ENCODE measurements around the gene INTS1.

INTS1 gene

GRCh38 chr7:1542841-1543747, 38.9 kb upstream of the INTS1 start:
- POLR2A ChIA-PET = interaction anchor here (0.9 to 1.1 kb wide), 2 partner anchors 12 to 35 kb away, joined by 4 to 5 read pairs; partner anchors contain the start of gene TMEM184A
- no peak for TF ChIP-seq FOXK2 (IDR thresholded peaks at IDR 0.05)
- no peak for TF ChIP-seq FOXA1 (IDR thresholded peaks at IDR 0.05)
- TF ChIP-seq PKNOX1 (IDR thresholded peaks at IDR 0.05) = no peak
- no peak for TF ChIP-seq ARNT (IDR thresholded peaks at IDR 0.05)
- no peak for TF ChIP-seq CTBP1 (IDR thresholded peaks at IDR 0.05; ENCODE audit: borderline replicate concordance)
- no peak for TF ChIP-seq L3MBTL2 (conservative IDR thresholded peaks at IDR 0.05)
- no peak for TF ChIP-seq BHLHE40 (IDR thresholded peaks at IDR 0.05; ENCODE audit: borderline replicate concordance)
- no peak for TF ChIP-seq SUZ12 (IDR thresholded peaks at IDR 0.05)
- TF ChIP-seq TARDBP (IDR thresholded peaks at IDR 0.05) = no peak
- no peak for TF ChIP-seq SP1 (IDR thresholded peaks at IDR 0.05)
- no peak for TF ChIP-seq FOXM1 (IDR thresholded peaks at IDR 0.05; ENCODE audit: borderline replicate concordance)
- TF ChIP-seq ZNF384 (IDR thresholded peaks at IDR 0.05) = no peak
- TF ChIP-seq LEF1 (IDR thresholded peaks at IDR 0.05; ENCODE audit: borderline replicate concordance) = no peak
- CTCF ChIA-PET = no interaction called here

GRCh38 chr7:1542329-1542728, 38.1 kb upstream of the INTS1 start:
- POLR2A ChIA-PET = no interaction called here
- TF ChIP-seq ARNT (IDR thresholded peaks at IDR 0.05) = no peak
- TF ChIP-seq SP1 (IDR thresholded peaks at IDR 0.05) = no peak
- no peak for TF ChIP-seq PKNOX1 (IDR thresholded peaks at IDR 0.05)
- TF ChIP-seq FOXA1 (IDR thresholded peaks at IDR 0.05) = no peak
- no peak for TF ChIP-seq HDGF (IDR thresholded peaks at IDR 0.05; ENCODE audit: borderline replicate concordance)
- TF ChIP-seq NFRKB (IDR thresholded peaks at IDR 0.05) = no peak
- no peak for TF ChIP-seq BHLHE40 (IDR thresholded peaks at IDR 0.05; ENCODE audit: borderline replicate concordance)
- no peak for TF ChIP-seq SUZ12 (IDR thresholded peaks at IDR 0.05)
- no peak for TF ChIP-seq FOXK2 (IDR thresholded peaks at IDR 0.05)
- no peak for TF ChIP-seq CTBP1 (IDR thresholded peaks at IDR 0.05; ENCODE audit: borderline replicate concordance)
- CTCF ChIA-PET = no interaction called here
- no peak for DNase-seq (ENCODE audit: extremely low spot score)

More at GRCh38 chr7:1542841-1543747, 38.9 kb upstream of the INTS1 start:
- no peak for DNase-seq (ENCODE audit: extremely low spot score)

- CTCF ChIA-PET = no interaction called here
- no peak for TF ChIP-seq HDGF (IDR thresholded peaks at IDR 0.05; ENCODE audit: borderline replicate concordance)
- TF ChIP-seq ZNF384 (IDR thresholded peaks at IDR 0.05) = no peak
- no peak for TF ChIP-seq FOXK2 (IDR thresholded peaks at IDR 0.05)
- no peak for TF ChIP-seq LEF1 (IDR thresholded peaks at IDR 0.05; ENCODE audit: borderline replicate concordance)
- TF ChIP-seq BHLHE40 (IDR thresholded peaks at IDR 0.05; ENCODE audit: borderline replicate concordance) = no peak
- TF ChIP-seq ARNT (IDR thresholded peaks at IDR 0.05) = no peak
- no peak for TF ChIP-seq PKNOX1 (IDR thresholded peaks at IDR 0.05)
- TF ChIP-seq SUZ12 (IDR thresholded peaks at IDR 0.05) = no peak
- POLR2A ChIA-PET = no interaction called here
- DNase-seq (ENCODE audit: extremely low spot score) = no peak
Observed at GRCh38 chr7:1541431-1542162, 37.4 kb upstream of the INTS1 start.

GRCh38 chr7:1540776-1541271, 36.6 kb upstream of the INTS1 start:
- ChIA-PET CTCF (no interaction called here), POLR2A (no interaction called here)
- no peak for TF ChIP-seq ELF4 (IDR thresholded peaks at IDR 0.05)
- TF ChIP-seq L3MBTL2 (conservative IDR thresholded peaks at IDR 0.05) = no peak
- no peak for TF ChIP-seq FOXK2 (IDR thresholded peaks at IDR 0.05)
- TF ChIP-seq FOXA1 (IDR thresholded peaks at IDR 0.05) = no peak
- TF ChIP-seq BHLHE40 (IDR thresholded peaks at IDR 0.05; ENCODE audit: borderline replicate concordance) = no peak
- TF ChIP-seq SUZ12 (IDR thresholded peaks at IDR 0.05) = no peak
- no peak for TF ChIP-seq LEF1 (IDR thresholded peaks at IDR 0.05; ENCODE audit: borderline replicate concordance)
- DNase-seq (ENCODE audit: extremely low spot score) = no peak

- TF ChIP-seq FOXK2 (IDR thresholded peaks at IDR 0.05) (no peak), FOXA1 (IDR thresholded peaks at IDR 0.05) (no peak), ARNT (IDR thresholded peaks at IDR 0.05) (no peak), LEF1 (IDR thresholded peaks at IDR 0.05; ENCODE audit: borderline replicate concordance) (no peak), NFRKB (IDR thresholded peaks at IDR 0.05) (no peak), PKNOX1 (IDR thresholded peaks at IDR 0.05) (no peak), ZNF384 (IDR thresholded peaks at IDR 0.05) (no peak), ELF4 (IDR thresholded peaks at IDR 0.05) (no peak), SP1 (IDR thresholded peaks at IDR 0.05) (no peak), SUZ12 (IDR thresholded peaks at IDR 0.05) (no peak), HDGF (IDR thresholded peaks at IDR 0.05; ENCODE audit: borderline replicate concordance) (no peak), CTBP1 (IDR thresholded peaks at IDR 0.05; ENCODE audit: borderline replicate concordance) (no peak), TARDBP (IDR thresholded peaks at IDR 0.05) (no peak), L3MBTL2 (conservative IDR thresholded peaks at IDR 0.05) (no peak), BHLHE40 (IDR thresholded peaks at IDR 0.05; ENCODE audit: borderline replicate concordance) (no peak), FOXM1 (IDR thresholded peaks at IDR 0.05; ENCODE audit: borderline replicate concordance) (no peak)
- POLR2A ChIA-PET = no interaction called here
- CTCF ChIA-PET = no interaction called here
- DNase-seq (ENCODE audit: extremely low spot score) = no peak
Observed at GRCh38 chr7:1539882-1540775, 35.9 kb upstream of the INTS1 start.
